Heart right ventricle (tissue), 16 donors: Measurements from ENCODE around the gene ZNF594. TPM values are rescaled to one million over a fixed set of nuclear protein-coding genes. Genes with fewer than 3 reads are reported as not detected.
"Not testable (repeated sequence)": the region's sequence is repeated elsewhere in the genome, so short reads cannot be mapped to it uniquely, and the experiment has no call there.

ENCODE experiments used
- ATAC-seq, 8 donors: fragments of 200-7000 bp; cut with Tn5 transposase; one replicate each; pipeline ENCODE4 v1.9.1; 2020; ENCODE audit warnings: mild to moderate bottlenecking in 8 of 8, moderate library complexity in 8 of 8, moderate number of reproducible peaks in 1 of 8
- DNase-seq, 2 donors: peaks; one replicate each; pipeline ENCODE4 v3.0.0-alpha.2; 2020
- H3K27ac ChIP-seq, 10 donors: fragments of 200-600 bp; sonication (generic) in 2 of 10; one replicate each; pipeline versions ENCODE4 v1.5.0 to v1.8.0; 2020 to 2022; ENCODE audit warnings: mild to moderate bottlenecking in 3 of 10
- H3K27me3 ChIP-seq, 7 donors: fragments of 200-600 bp; one replicate each; pipeline ENCODE4 v1.8.0; 2021 to 2022; ENCODE audit warnings: mild to moderate bottlenecking in 2 of 7
- H3K36me3 ChIP-seq, 9 donors: fragments of 200-600 bp; sonication (generic) in 1 of 9; one replicate each; pipeline versions ENCODE4 v1.5.0 to v1.8.0; 2020 to 2022; ENCODE audit warnings: mild to moderate bottlenecking in 2 of 9
- H3K4me1 ChIP-seq, 9 donors: fragments of 200-600 bp; sonication (generic) in 1 of 9; one replicate each; pipeline versions ENCODE4 v1.5.0 to v1.8.0; 2020 to 2022; ENCODE audit warnings: mild to moderate bottlenecking in 4 of 9
- H3K4me3 ChIP-seq, 10 donors: fragments of 200-600 bp; sonication (generic) in 2 of 10; one replicate each; pipeline versions ENCODE4 v1.5.0 to v1.8.0; 2020 to 2022; ENCODE audit warnings: mild to moderate bottlenecking in 7 of 10, moderate library complexity in 2 of 10
- H3K9me3 ChIP-seq, 11 donors: fragments of 200-600 bp in 10 of 11; sonication (generic) in 2 of 11; one replicate each; pipeline versions ENCODE4 v1.5.0 to v1.8.0; 2013 to 2022; ENCODE audit warnings: mild to moderate bottlenecking in 2 of 11, control low read depth in 1 of 11, moderate library complexity in 1 of 11
- CTCF ChIP-seq, 9 donors: fragments of 200-600 bp; sonication (generic) in 2 of 9; IDR thresholded peaks; one replicate each; pipeline versions ENCODE4 v1.5.0 to v1.8.0; 2021 to 2022; ENCODE audit warnings: antibody characterized with exemption in 9 of 9, mild to moderate bottlenecking in 5 of 9, moderate library complexity in 1 of 9
- WGBS, 2 donors: extraction: QIAGEN DNeasy Blood & Tissue Kit; methylation state at CpG; one replicate each; pipeline ENCODE4 v1.1.7; 2013; ENCODE audit warnings: inconsistent platforms in 1 of 2; 5-methylcytosine and 5-hydroxymethylcytosine counted together
- intact Hi-C, 10 donors: fragments of 100-400 bp; cut with DNase I; formaldehyde crosslinking; loops; one replicate each; pipeline versions ENCODE4 v1.11.1 to v1.14.2; 2022
- polyA plus RNA-seq, 2 donors: library from polyadenylated mRNA; stranded (reverse); fragments of 200-250 nt; gene quantifications; one replicate each; pipeline ENCODE4 v1.2.3, GENCODE V29; 2013
- total RNA-seq, 10 donors: library from RNA; stranded (reverse); fragmentation: NEBNext Ultra II Directional in 3 of 10; extraction: Animal tissue kit (Norgen Biotek cat#: 25700) in 3 of 10; gene quantifications; one replicate each; pipeline versions ENCODE4 v1.2.1 to v1.2.4, GENCODE V29; 2021 to 2023
- donor health status: Arrhythmogenic right ventricular cardiomyopathy.
- donor health status: ischemic (EF 13 %, LVEDD 7.1; RV severe dilation, severe dysfunction).
- donor health status: healthy with polysubstance abuse.
- donor health status: DM: no; HTN: yes; CAD: no.
- donor health status: DM: no; HTN: no; CAD: no.
- donor health status: ischemic (EF 25% LVEDD 6.9; RV normal size, moderate dysfunction).
- donor health status: ischemic (EF 25% LVEDD 5.7; RV mildly dilated, moderate dysfunction).
- donor health status: healthy.
- donor health status: DM: yes; HTN: yes; CAD: no.
- donor health status: Ischemic cardiomyopathy.
- donor health status: ischemic (EF 35%, LVEDD 5.7; RV mildly dilated, moderate dysfunction).
- donor health status: nonischemic (EF 11% LVEDD 7.7; RV severe dilation, severe dysfunction).
- donor health status: DM: yes; HTN: yes; CAD: no.
- donor health status: PGD.
- donor health status: ischemic (EF 29% LVEDD 5.4; RV normal size, mild dysfunction).
- donor health status: nonischemic (EF 23%, LVEDD 6.1; RV moderate dilation, normal function).

Gene ZNF594
- total and polyA plus RNA-seq, 12 donors = 1.4 to 9.1 (median 6.7) TPM

- Histone ChIP-seq H3K4me3 (no peak overlapping the region), H3K27me3 (no peaks in the 10 kb centered on the region), H3K27ac (peak overlapping the region in 2 of 10 donors; percentile 44 to 84), H3K4me1 (peaks cover 0 to 56% (median 0%) of the 10 kb centered on the region in 9 donors), H3K36me3 (peaks cover 0 to 39% (median 0%) of the 10 kb centered on the region in 9 donors), H3K9me3 (no peaks in the 10 kb centered on the region)
- no peak for TF ChIP-seq CTCF (IDR thresholded peaks at IDR 0.05)
- intact Hi-C loops = no loop called here
- ATAC-seq (peak in 1 of 8 donors; percentile 29), DNase-seq (no peak)
- 93 to 94% methylated on average over 15 of the region's 15 CpGs for WGBS, 2 donors
Measured at GRCh38 chr17:5226940-5227878, 35.5 kb upstream of the ZNF594 start.

GRCh38 chr17:5225668-5226457 is 34.2 kb upstream of the ZNF594 start:
- H3K36me3 ChIP-seq = peaks cover 0 to 39% (median 0%) of the 10 kb centered on the region in 9 donors
- peak in 1 of 8 donors; percentile 40 for ATAC-seq
- no peaks in the 10 kb centered on the region for H3K27me3 ChIP-seq
- intact Hi-C loops = no loop called here
- peak overlapping the region in 2 of 10 donors; percentile 44 to 84 for H3K27ac ChIP-seq
- no peaks in the 10 kb centered on the region for H3K9me3 ChIP-seq
- no peak for TF ChIP-seq CTCF (IDR thresholded peaks at IDR 0.05)
- H3K4me3 ChIP-seq = no peak overlapping the region
- DNase-seq = no peak
- H3K4me1 ChIP-seq = peaks cover 0 to 58% (median 0%) of the 10 kb centered on the region in 9 donors
- WGBS, 2 donors = 81 to 84% methylated on average over 17 of the region's 17 CpGs

- DNase-seq, H3K27me3 ChIP-seq, ATAC-seq, H3K4me3 ChIP-seq, H3K9me3 ChIP-seq, intact Hi-C loops: not testable (repeated sequence)
- 90 to 92% methylated on average over 12 of the region's 12 CpGs for WGBS, 2 donors
- H3K27ac ChIP-seq = peak overlapping the region in 1 of 10 donors; percentile 45
- peaks cover 0 to 33% (median 0%) of the 10 kb centered on the region in 9 donors for H3K4me1 ChIP-seq
- peaks cover 0 to 52% (median 0%) of the 10 kb centered on the region in 9 donors for H3K36me3 ChIP-seq
Measured at GRCh38 chr17:5221912-5222311, 30.2 kb upstream of the ZNF594 start.

GRCh38 chr17:5220074-5220473 is 28.4 kb upstream of the ZNF594 start:
- H3K4me1 ChIP-seq = peaks cover 0 to 15% (median 0%) of the 10 kb centered on the region in 9 donors
- H3K9me3 ChIP-seq = no peaks in the 10 kb centered on the region
- no peak for TF ChIP-seq CTCF (IDR thresholded peaks at IDR 0.05)
- intact Hi-C loops = no loop called here
- no peaks in the 10 kb centered on the region for H3K27me3 ChIP-seq
- no peak for DNase-seq
- H3K36me3 ChIP-seq = peaks cover 0 to 61% (median 13%) of the 10 kb centered on the region in 9 donors
- H3K27ac ChIP-seq = peak overlapping the region in 1 of 10 donors; percentile 1
- WGBS, 2 donors = 62 to 72% methylated on average over 5 of the region's 5 CpGs
- peak in 6 of 8 donors; percentile 51 to 82 (median 66) for ATAC-seq
- no peak overlapping the region for H3K4me3 ChIP-seq
